Endothelial cell of umbilical vein (primary cell): ENCODE data around the gene GFOD1.
"Not testable (repeated sequence)": the region's sequence is repeated elsewhere in the genome, so short reads cannot be mapped to it uniquely, and the experiment has no call there.

Experiments used
- EZH2 ChIP-seq: IDR thresholded peaks from 2 replicates; pipeline ENCODE4 v1.6.1; 2012; ENCODE audit warnings: borderline replicate concordance, low read depth, mild to moderate bottlenecking, moderate library complexity, low read length, inconsistent platforms; ENCODE audit not compliant: severe bottlenecking
- GATA2 ChIP-seq: IDR thresholded peaks from 2 replicates; pipeline ENCODE4 v1.7.0; 2011; ENCODE audit warnings: low read depth, mild to moderate bottlenecking, moderate library complexity, mixed read lengths, low read length; ENCODE audit not compliant: insufficient read length, insufficient read depth
- JUN ChIP-seq: IDR thresholded peaks from 2 replicates; pipeline ENCODE4 v1.6.1; 2011; ENCODE audit warnings: borderline replicate concordance, low read depth; ENCODE audit not compliant: insufficient read length, insufficient read depth
- POLR2A ChIP-seq: IDR thresholded peaks from 2 replicates; pipeline ENCODE4 v1.6.1; 2012; ENCODE audit warnings: low read depth, mild to moderate bottlenecking, control low read depth, low read length
- TF ChIP-seq, protein P1 (sequence below): IDR thresholded peaks from 2 replicates; pipeline ENCODE4 v1.6.1; 2011; ENCODE audit not compliant: insufficient read depth, insufficient read length
- TF ChIP-seq, protein P2 (sequence below), 2 donors: IDR thresholded peaks; 1 replicate in 1 of 2; 2 replicates in 1 of 2; pipeline ENCODE4 v1.5.1; 2011; ENCODE audit warnings: low read length in 2 of 2, mild to moderate bottlenecking in 2 of 2, moderate library complexity in 2 of 2, control low read depth in 1 of 2, inconsistent platforms in 1 of 2, low read depth in 1 of 2; ENCODE audit not compliant: insufficient read depth in 1 of 2; ENCODE audit errors: extremely low read depth in 1 of 2

DNA sequence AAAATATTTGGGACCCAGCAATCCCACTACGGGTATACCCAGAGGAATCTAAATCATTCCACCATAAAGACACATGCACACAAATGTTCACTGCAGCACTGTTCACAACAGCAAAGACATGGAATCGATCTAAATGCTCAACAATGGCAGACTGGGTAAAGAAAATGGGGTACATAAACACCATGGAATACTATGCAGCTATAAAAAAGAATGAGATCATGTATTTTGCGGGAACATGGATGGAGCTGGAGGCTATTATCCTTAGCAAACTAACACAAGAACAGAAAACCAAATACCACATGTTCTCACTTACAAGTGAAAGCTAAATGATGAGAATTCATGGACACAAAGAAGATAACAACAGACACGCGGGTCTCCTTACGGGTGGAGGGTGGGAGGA is 43.4 kb downstream of the GFOD1 start:
- TF ChIP-seq, protein P1, sequence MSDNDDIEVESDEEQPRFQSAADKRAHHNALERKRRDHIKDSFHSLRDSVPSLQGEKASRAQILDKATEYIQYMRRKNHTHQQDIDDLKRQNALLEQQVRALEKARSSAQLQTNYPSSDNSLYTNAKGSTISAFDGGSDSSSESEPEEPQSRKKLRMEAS = not testable (repeated sequence)
- TF ChIP-seq POLR2A, EZH2, JUN, GATA2: not testable (repeated sequence)
- TF ChIP-seq, protein P2, sequence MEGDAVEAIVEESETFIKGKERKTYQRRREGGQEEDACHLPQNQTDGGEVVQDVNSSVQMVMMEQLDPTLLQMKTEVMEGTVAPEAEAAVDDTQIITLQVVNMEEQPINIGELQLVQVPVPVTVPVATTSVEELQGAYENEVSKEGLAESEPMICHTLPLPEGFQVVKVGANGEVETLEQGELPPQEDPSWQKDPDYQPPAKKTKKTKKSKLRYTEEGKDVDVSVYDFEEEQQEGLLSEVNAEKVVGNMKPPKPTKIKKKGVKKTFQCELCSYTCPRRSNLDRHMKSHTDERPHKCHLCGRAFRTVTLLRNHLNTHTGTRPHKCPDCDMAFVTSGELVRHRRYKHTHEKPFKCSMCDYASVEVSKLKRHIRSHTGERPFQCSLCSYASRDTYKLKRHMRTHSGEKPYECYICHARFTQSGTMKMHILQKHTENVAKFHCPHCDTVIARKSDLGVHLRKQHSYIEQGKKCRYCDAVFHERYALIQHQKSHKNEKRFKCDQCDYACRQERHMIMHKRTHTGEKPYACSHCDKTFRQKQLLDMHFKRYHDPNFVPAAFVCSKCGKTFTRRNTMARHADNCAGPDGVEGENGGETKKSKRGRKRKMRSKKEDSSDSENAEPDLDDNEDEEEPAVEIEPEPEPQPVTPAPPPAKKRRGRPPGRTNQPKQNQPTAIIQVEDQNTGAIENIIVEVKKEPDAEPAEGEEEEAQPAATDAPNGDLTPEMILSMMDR (IDR thresholded peaks at IDR 0.05; ENCODE audit: extremely low read depth in 1 of 2, insufficient read depth in 1 of 2, low read depth in 1 of 2, low read length in 2 of 2) = not testable (repeated sequence)
